ENCODE data around the gene CHMP3.
"Not testable (repeated sequence)": the region's sequence is repeated elsewhere in the genome, so short reads cannot be mapped to it uniquely, and the experiment has no call there.

Gene CHMP3

GRCh38 chr2:86500325-86501083 lies 62.7 kb downstream of the CHMP3 start:
- no peak for FAIRE-seq

GRCh38 chr2:86499326-86499725 lies 63.9 kb downstream of the CHMP3 start:
- FAIRE-seq, result no peak

DNA sequence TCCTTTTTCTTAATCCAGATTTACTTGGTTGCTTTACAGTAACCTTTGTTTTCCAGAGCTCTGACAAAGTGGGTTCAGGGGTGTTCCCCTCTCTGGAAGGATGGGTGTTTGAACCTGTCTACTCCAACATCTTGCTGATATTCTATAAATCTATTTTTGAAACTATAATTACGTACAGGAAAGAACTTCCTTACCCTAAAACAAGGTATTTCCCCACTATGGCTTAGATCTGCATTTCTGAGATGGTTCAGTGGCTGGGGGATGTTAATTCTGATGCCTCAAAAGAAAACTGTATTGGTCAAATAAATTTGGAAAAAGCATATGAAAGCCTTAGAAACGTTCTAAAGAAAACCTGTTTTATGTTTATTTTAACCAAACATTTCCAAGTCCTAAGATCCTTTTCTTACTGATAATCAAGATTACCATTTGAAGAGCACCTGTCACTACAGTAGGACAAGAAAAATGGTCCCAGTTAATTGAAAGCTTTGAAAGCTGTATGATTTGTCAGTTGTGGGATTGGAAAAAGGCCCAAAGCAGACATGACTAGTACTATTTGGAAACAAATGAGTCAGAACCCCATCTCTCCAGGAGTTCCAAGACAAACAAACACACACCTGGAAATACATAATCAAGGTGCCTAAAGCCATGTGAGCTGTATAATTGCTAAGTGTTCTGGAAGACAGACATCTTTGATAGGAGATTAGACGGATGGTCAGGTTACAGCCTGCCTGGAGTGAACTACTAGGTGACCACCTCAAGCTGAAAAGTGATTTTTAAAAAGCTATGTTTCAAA lies 64.6 kb downstream of the CHMP3 start:
- FAIRE-seq, result no peak

DNA sequence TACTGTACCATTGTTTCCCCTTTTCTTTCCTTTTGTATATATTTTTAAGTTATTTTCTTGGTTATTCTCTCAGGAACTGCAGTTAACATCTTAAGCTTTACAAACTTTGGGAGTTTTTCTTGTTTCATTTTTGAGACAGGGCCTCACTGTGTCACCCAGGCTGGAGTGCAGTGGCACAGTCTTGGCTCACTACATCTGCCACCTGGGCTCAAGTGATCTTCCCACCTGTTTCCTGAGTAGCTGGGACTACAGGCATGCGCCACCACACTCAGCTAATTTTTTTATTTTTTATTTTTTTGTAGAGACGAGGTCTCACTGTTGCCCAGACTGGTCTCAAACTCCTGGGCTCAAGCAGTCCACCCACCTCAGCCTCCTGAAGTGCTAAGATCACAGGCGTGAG lies 66.9 kb downstream of the CHMP3 start:
- not testable (repeated sequence) for FAIRE-seq

- FAIRE-seq, result no peak
These were observed 71.2 kb downstream of the CHMP3 start for GRCh38 chr2:86492048-86492453.

- no peak for FAIRE-seq
These were observed 72.2 kb downstream of the CHMP3 start for GRCh38 chr2:86491088-86491487.

GRCh38 chr2:86490245-86490644 lies 73.0 kb downstream of the CHMP3 start:
- FAIRE-seq, result no peak

DNA sequence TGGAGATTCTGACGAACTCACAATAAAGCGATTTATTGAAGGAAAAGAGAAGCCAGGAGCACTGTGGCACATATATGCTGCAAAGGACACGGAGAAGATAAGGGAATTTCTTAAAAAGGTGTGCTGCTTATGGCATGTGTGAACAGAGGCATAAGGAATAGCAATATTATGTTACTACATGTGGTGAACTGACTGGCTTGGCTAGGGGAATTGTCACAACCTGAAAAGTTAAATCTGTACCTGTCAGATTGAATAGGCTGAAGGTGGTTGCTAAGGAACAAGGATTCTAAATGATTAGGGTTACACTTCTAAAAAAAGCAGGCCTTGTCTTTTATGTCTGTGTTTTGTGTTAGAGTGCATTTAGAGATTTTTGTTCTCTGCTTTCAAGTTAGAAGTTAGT lies 73.7 kb downstream of the CHMP3 start:
- no peak for FAIRE-seq

GRCh38 chr2:86488561-86489250 lies 74.5 kb downstream of the CHMP3 start:
- FAIRE-seq, result no peak

- FAIRE-seq, result no peak
These were observed 76.2 kb downstream of the CHMP3 start for GRCh38 chr2:86487062-86487461.

DNA sequence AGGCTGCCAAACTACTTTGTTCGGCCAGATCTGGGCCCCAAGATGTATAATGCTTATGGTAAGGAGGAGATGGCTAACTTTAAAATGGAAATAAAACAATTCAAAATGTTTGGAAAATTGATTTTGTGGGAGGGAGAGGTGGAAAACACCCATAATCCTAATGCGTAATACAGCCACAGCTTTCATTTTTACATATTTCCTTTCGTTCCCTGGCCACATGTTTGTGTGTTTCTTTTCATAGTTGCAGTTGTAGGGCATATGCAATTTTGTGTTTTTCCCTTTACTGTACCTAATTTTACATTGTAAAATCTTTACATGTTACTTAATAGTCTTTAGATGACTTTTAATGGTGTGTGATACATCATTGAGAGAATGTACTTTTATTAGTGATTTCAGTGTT lies 77.4 kb downstream of the CHMP3 start:
- FAIRE-seq, result no peak

DNA sequence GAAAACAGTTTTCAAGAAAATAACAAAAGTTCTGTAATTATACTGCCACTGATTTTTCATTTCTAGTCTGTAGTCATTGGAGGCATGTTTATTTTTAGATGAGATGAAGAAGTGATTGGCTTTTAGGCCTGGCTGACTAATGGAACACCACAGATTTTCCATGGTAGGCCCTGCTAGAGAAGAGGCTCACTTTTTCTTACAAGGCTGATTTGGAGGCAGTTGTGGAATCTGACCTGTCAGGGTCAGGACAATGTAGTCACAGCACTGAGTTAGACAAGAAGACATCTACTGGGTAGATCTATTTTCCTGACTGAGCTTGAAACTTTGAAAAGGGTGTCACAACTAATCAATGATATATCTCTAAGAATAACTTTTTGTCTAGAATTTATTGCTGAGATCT lies 78.1 kb downstream of the CHMP3 start:
- FAIRE-seq, result no peak

GRCh38 chr2:86484385-86484784 lies 78.9 kb downstream of the CHMP3 start:
- FAIRE-seq, result no peak

DNA sequence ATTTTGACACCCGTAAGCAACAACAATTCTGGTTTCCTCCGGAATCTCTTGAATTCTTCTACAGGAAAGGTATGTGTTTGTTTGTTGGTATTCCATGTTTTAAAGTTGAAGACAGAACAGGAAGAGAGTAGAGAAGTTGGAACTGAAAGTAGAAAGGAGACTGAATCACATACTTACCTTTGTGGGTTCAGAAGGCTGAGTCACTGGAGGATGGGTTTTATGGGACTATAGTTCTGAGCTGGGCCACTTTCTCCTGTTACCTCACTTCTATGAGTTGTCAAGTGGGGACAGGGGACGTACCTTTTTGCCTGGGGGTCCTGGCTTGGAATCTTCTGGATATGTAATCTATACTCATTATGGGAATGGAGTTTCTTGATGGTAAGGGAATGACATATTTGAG lies 81.2 kb downstream of the CHMP3 start:
- no peak for FAIRE-seq

DNA sequence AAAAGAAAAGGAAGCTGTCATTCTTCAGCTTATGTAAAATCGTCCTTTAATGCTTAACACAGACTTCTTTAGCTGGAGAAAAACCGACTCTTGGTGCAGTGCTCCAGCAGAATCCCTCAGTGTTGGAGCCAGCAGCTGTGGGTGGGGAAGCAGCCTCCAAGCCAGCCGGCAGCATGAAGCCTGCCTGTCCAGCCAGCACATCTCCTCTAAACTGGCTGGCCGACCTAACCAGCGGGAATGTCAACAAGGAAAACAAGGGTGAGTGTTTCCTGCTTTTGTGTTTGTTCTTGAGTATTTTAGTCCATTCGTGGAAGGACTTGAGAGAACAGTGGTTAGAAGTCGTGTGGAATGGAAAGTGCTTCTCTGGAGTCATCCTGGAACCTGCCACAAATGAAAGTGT lies 83.1 kb downstream of the CHMP3 start:
- no peak for FAIRE-seq

- no peak for FAIRE-seq
These were observed 85.9 kb downstream of the CHMP3 start for GRCh38 chr2:86477349-86477748.

GRCh38 chr2:86476918-86477317 lies 86.3 kb downstream of the CHMP3 start:
- FAIRE-seq, result no peak

DNA sequence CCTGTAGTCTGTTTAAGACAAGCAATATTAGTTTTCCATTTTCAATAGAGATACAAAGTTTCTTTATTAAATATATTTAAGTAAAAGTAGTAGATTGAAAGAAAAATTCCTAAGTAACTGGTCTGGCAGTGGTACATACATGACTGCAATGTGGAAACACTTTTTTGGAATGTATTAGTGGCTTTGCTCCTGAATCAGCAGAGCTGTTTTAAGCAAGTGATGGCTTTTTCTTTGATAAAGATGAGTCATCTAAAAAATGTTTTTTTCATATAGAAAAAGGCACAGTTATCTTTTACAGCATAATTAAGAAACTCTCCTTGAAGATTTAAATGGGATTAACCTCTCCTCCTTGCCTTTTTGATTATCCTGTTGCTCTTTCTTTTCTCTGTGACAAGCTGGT lies 87.2 kb downstream of the CHMP3 start:
- no peak for FAIRE-seq

- FAIRE-seq, result no peak
These were observed 91.6 kb downstream of the CHMP3 start for GRCh38 chr2:86471637-86472036.

DNA sequence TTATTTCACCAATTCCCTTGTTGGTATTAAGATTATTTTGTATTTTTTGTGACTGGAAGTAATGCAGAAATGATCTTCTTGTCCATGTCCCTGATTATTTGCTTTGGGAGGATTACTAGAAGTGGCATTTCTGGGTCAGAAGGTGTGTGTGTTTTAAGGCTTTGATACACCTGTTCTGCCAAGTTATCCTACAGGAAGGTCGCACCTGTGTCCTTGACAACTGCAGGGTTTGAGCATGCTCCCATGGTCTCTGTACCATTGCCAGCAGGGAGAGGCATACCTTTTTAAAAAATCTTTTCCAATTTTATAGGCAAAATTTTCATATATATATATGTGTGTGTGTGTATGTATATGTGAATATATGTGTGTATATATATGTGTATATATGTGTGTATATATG lies 92.4 kb downstream of the CHMP3 start:
- FAIRE-seq, result no peak

DNA sequence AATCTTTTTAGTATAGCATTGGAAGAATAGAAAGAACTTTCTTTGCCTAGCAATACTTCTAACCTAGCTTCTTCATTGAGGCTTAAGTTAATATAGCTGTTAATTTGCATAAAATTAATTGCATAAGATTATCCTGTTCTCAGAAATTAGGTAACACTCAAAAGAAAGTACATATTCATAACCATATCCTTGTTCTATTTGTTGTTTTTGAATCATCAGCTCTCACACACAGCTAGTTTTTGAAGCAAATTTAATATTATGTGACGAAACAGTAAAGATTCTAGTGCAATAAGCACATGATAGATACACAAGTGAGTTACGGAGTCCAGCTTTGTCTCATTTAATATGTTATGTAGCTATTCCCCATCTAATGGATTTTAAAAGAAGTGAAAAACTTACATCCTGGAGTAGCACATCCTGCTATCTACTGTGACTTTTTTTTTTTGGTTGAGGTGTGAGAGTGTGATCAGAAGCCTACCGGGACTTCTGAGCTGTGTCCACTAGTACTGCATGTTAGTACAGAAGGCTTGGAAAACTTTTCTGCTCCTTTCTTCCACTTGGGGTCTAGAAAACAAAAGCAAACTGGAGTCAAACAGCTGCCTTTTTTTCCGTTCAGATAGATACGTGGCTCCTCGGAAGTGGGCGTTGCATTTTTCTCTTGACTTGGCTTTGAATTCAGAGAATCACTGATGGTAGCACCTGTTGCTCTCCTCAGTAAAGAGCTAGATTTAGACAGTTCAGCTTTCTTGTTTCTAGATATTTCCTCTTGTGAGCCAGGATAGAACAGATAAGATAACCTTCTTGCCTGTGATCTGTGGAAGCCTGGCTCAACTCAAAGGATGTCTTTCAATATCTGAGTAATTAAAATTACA lies 94.8 kb downstream of the CHMP3 start:
- FAIRE-seq, result no peak

DNA sequence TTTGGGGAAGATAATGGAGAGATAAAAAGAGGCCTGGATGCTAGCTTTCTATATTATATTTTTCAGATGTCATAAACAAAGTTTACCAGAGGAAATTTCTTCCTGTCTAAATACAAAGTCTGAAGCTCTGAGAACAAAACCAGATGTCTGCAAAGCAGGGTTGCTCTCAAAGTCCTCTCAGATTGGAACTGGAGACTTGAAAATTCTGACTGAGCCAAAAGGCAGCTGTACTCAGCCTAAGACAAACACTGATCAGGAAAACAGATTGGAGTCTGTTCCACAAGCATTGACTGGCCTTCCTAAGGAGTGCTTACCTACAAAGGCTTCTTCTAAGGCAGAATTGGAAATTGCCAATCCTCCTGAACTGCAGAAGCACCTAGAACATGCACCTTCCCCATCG lies 96.9 kb downstream of the CHMP3 start:
- no peak for FAIRE-seq

DNA sequence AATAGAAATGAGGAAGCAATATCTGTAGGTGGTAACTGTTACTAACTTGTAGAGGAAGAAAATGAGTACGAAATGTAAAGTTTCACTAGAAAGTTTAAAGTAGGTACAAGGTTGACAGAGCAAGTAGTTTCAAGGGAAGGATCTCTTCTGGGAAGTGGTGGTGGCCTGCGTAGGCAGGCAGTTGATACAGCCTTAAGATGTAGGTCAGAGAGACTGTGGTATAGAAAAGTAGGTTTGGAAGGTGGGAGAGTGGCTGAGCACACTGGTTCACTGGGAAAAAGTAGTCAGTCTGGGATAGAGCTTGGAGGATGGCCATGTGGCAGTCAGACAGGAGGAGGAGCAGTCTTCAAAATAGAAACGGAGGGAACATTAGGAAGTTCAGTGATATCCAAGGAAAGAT lies 98.6 kb downstream of the CHMP3 start:
- FAIRE-seq, result no peak
